Caco-2 (cell line): ENCODE data around the gene GORAB. TPM values are rescaled to one million over a fixed set of nuclear protein-coding genes. Genes with fewer than 3 reads are reported as not detected.

Experiments
- BruUV-seq: library from RNA; stranded (reverse); fragments of 400-500 nt; replicated peaks from 2 replicates; lab custom pipeline; 2021; lab: Mats Ljungman, UMichigan
- CTCF ChIA-PET: fragments of 300-600 bp; sonication (Branson Sonifier 250); formaldehyde crosslinking; loops from one replicate; lab custom pipeline; 2022; ENCODE audit warnings: antibody characterized with exemption; lab: Charles Lee
- POLR2A ChIA-PET: fragments of 300-600 bp; sonication (Branson Sonifier 250); formaldehyde crosslinking; loops from one replicate; lab custom pipeline; 2022; ENCODE audit warnings: antibody characterized with exemption; lab: Charles Lee
- DNase-seq, 2 experiments: peaks; one replicate each; pipeline versions ENCODE4 v3.0.0 to v3.0.0-alpha.2; 2020 to 2022
- H3K27me3 ChIP-seq: replicated peaks from 2 replicates; pipeline ENCODE4 v1.6.0; 2011; ENCODE audit warnings: low read length; ENCODE audit not compliant: control insufficient read depth, insufficient read depth
- H3K36me3 ChIP-seq: 2 replicates; pipeline ENCODE4 v1.5.1; 2011; ENCODE audit warnings: low read length; ENCODE audit not compliant: control insufficient read depth, insufficient read depth
- H3K4me1 ChIP-seq: fragments of 250-450 bp; sonication (Bioruptor Pico); 2 replicates; pipeline ENCODE4 v1.5.1; 2020; ENCODE audit warnings: mild to moderate bottlenecking
- H3K4me3 ChIP-seq: 2 replicates; pipeline ENCODE4 v1.5.1; 2011; ENCODE audit warnings: low read depth, mild to moderate bottlenecking, control low read depth, low read length
- H3K9me3 ChIP-seq: fragments of 250-450 bp; sonication (Bioruptor Pico); 2 replicates; pipeline ENCODE4 v1.5.1; 2020; ENCODE audit warnings: mild to moderate bottlenecking, moderate library complexity
- H3K27ac Mint-ChIP-seq: one replicate; pipeline ENCODE4 v1.8.0; 2022; ENCODE audit warnings: mixed read lengths; ENCODE audit not compliant: unreplicated experiment
- H3K27me3 Mint-ChIP-seq: one replicate; pipeline ENCODE4 v1.8.0; 2022; ENCODE audit warnings: mixed read lengths; ENCODE audit not compliant: insufficient read depth, unreplicated experiment
- H3K36me3 Mint-ChIP-seq: one replicate; pipeline ENCODE4 v1.8.0; 2022; ENCODE audit warnings: mild to moderate bottlenecking, mixed read lengths; ENCODE audit not compliant: insufficient read depth, unreplicated experiment
- H3K4me1 Mint-ChIP-seq: one replicate; pipeline ENCODE4 v1.8.0; 2022; ENCODE audit warnings: low read depth, mixed read lengths; ENCODE audit not compliant: unreplicated experiment
- H3K4me3 Mint-ChIP-seq: one replicate; pipeline ENCODE4 v1.8.0; 2022; ENCODE audit warnings: mild to moderate bottlenecking, moderate library complexity, mixed read lengths; ENCODE audit not compliant: unreplicated experiment
- H3K9me3 Mint-ChIP-seq: one replicate; pipeline ENCODE4 v1.8.0; 2022; ENCODE audit warnings: mixed read lengths; ENCODE audit not compliant: unreplicated experiment
- intact Hi-C: fragments of 100-400 bp; cut with micrococcal nuclease; formaldehyde crosslinking; loops from one replicate; pipeline ENCODE4 v1.10.0; 2022; ENCODE audit not compliant: unreplicated experiment
- total RNA-seq: library from RNA; stranded (reverse); gene quantifications from 2 replicates; pipeline ENCODE4 v1.2.3, GENCODE V29; 2022
- TF ChIP-seq, protein P1 (sequence below), 2 experiments: fragments of 200-600 bp in 1 of 2; IDR thresholded peaks; 1 replicate in 1 of 2; 2 replicates in 1 of 2; pipeline versions ENCODE4 v1.5.1 to v1.8.0; 2011 to 2022; ENCODE audit warnings: antibody characterized with exemption in 1 of 2, control low read depth in 1 of 2, inconsistent platforms in 1 of 2, low read depth in 1 of 2, low read length in 1 of 2, mild to moderate bottlenecking in 1 of 2, moderate library complexity in 1 of 2; ENCODE audit not compliant: insufficient read depth in 1 of 2, severe bottlenecking in 1 of 2, unreplicated experiment in 1 of 2

GORAB gene
- total RNA-seq, 1 experiment from 2014 or later, result 11.0 TPM

DNA sequence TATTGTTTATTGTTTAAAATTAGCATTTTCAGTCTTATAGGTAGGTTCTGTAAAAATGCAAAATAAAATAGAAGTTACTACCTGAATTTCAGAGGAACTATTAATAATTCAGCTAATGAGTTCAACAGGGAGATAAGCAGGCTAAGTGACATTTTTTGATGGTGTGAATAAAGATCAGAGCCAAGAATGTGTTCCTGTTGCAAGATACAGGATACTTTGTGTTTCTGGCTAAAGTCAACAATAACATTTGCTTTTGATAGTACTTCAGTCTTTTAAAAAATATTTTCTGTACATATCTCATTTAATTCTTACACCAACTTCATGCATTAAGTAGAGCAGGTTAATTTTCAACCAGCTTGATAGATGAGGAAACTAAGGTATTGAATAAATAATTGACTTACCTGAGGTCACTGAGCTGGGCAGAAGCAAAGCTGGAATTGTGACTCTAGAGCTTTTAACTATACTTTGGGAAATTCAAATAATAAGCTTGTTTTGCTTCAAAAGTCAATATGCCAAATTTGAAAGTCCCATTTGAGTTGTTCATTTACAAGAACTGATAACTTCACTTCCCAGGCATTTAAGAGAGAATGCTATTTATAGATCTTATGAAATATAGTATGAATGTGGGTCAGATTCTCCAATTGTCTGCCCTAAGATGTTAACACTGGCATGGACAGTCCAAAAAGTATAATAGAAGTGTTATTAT, 6.0 kb downstream of the GORAB start:
- ChIA-PET CTCF (no interaction called here), POLR2A (no interaction called here)
- no peaks in the 10 kb centered on the region for H3K9me3 Mint-ChIP-seq
- peaks cover 26% of the 10 kb centered on the region for H3K36me3 Mint-ChIP-seq
- Histone ChIP-seq H3K4me1 (peaks cover 13% of the 10 kb centered on the region; the same call in 1 of the 2 replicates), H3K27me3 (no peaks in the 10 kb centered on the region), H3K36me3 (peaks cover 3% of the 10 kb centered on the region; the same call in 1 of the 2 replicates), H3K9me3 (no peaks in the 10 kb centered on the region), H3K4me3 (no peak overlapping the region)
- no peak overlapping the region for H3K27ac Mint-ChIP-seq
- no peaks in the 10 kb centered on the region for H3K4me1 Mint-ChIP-seq
- DNase-seq, result no peak
- intact Hi-C loops, result no loop called here
- H3K27me3 Mint-ChIP-seq, result no peaks in the 10 kb centered on the region
- no TSS peak for BruUV-seq
- no peak overlapping the region for H3K4me3 Mint-ChIP-seq
- TF ChIP-seq, protein P1, sequence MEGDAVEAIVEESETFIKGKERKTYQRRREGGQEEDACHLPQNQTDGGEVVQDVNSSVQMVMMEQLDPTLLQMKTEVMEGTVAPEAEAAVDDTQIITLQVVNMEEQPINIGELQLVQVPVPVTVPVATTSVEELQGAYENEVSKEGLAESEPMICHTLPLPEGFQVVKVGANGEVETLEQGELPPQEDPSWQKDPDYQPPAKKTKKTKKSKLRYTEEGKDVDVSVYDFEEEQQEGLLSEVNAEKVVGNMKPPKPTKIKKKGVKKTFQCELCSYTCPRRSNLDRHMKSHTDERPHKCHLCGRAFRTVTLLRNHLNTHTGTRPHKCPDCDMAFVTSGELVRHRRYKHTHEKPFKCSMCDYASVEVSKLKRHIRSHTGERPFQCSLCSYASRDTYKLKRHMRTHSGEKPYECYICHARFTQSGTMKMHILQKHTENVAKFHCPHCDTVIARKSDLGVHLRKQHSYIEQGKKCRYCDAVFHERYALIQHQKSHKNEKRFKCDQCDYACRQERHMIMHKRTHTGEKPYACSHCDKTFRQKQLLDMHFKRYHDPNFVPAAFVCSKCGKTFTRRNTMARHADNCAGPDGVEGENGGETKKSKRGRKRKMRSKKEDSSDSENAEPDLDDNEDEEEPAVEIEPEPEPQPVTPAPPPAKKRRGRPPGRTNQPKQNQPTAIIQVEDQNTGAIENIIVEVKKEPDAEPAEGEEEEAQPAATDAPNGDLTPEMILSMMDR (IDR thresholded peaks at IDR 0.05; ENCODE audit: insufficient read depth in 1 of 2, low read depth in 1 of 2, low read length in 1 of 2, severe bottlenecking in 1 of 2, unreplicated experiment in 1 of 2), result no peak

DNA sequence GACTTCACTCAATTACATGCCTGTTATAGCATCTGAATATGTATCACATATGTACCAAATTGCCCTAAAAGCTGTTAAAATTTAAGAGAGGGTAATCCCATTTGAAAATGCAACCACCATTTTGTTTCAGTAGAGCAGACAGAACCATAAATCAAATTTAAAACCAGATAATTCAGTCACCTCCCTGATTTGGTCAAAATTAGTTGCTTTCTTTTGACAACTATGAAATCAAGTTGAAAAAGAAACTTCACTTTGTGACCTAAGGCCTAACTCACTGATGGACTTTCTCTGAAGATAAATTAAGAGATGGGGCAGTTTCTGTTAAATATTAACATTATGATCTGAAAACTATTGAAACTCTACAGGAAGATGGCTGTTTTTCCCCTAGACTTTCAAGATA, 6.7 kb downstream of the GORAB start:
- no peaks in the 10 kb centered on the region for H3K4me1 Mint-ChIP-seq
- intact Hi-C loops, result no loop called here
- no peaks in the 10 kb centered on the region for H3K27me3 ChIP-seq
- ChIA-PET CTCF (no interaction called here), POLR2A (no interaction called here)
- H3K36me3 Mint-ChIP-seq, result peaks cover 33% of the 10 kb centered on the region
- TF ChIP-seq, protein P1 (IDR thresholded peaks at IDR 0.05; ENCODE audit: insufficient read depth in 1 of 2, low read depth in 1 of 2, low read length in 1 of 2, severe bottlenecking in 1 of 2, unreplicated experiment in 1 of 2), result no peak
- no peak for DNase-seq
- no peaks in the 10 kb centered on the region for H3K9me3 Mint-ChIP-seq
- no peak overlapping the region for H3K4me3 Mint-ChIP-seq
- no peak overlapping the region for H3K4me3 ChIP-seq
- peaks cover 8% of the 10 kb centered on the region; the same call in 1 of the 2 replicates for H3K4me1 ChIP-seq
- H3K27me3 Mint-ChIP-seq, result no peaks in the 10 kb centered on the region
- H3K27ac Mint-ChIP-seq, result no peak overlapping the region
- peaks cover 3% of the 10 kb centered on the region; the same call in 1 of the 2 replicates for H3K36me3 ChIP-seq
- H3K9me3 ChIP-seq, result no peaks in the 10 kb centered on the region
- no TSS peak for BruUV-seq

DNA sequence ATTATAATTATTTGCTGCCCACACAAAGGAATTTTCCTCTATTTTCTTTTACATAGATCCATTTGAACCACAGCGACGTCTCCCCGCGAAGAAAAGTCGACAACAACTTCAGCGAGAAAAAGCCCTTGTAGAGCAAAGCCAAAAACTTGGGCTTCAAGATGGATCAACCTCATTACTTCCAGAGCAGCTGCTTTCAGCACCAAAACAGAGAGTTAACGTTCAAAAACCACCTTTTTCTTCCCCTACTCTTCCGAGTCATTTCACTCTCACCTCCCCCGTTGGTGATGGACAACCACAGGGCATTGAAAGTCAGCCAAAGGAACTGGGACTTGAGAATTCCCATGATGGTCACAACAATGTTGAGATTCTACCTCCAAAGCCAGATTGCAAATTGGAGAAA, 7.2 kb downstream of the GORAB start:
- TF ChIP-seq, protein P1 (IDR thresholded peaks at IDR 0.05; ENCODE audit: insufficient read depth in 1 of 2, low read depth in 1 of 2, low read length in 1 of 2, severe bottlenecking in 1 of 2, unreplicated experiment in 1 of 2), result no peak
- CTCF ChIA-PET, result no interaction called here
- Mint-ChIP-seq H3K4me3 (no peak overlapping the region), H3K36me3 (peaks cover 38% of the 10 kb centered on the region), H3K9me3 (no peaks in the 10 kb centered on the region), H3K27ac (no peak overlapping the region), H3K4me1 (no peaks in the 10 kb centered on the region), H3K27me3 (no peaks in the 10 kb centered on the region)
- no peaks in the 10 kb centered on the region for H3K9me3 ChIP-seq
- H3K36me3 ChIP-seq, result peaks cover 3% of the 10 kb centered on the region; the same call in 1 of the 2 replicates
- H3K4me3 ChIP-seq, result no peak overlapping the region
- no TSS peak for BruUV-seq
- H3K4me1 ChIP-seq, result peaks cover 8% of the 10 kb centered on the region; the same call in 1 of the 2 replicates
- intact Hi-C loops, result no loop called here
- H3K27me3 ChIP-seq, result no peaks in the 10 kb centered on the region
- POLR2A ChIA-PET, result no interaction called here
- DNase-seq, result no peak
